BLaER1 (cell line): ENCODE measurements around the gene CLIC3.

Experiments used
- H3K27ac ChIP-seq: shearing (Covaris generic); formaldehyde crosslinking; 2 replicates; pipeline ENCODE4 v1.8.1; 2022
- H3K27me3 ChIP-seq: shearing (Covaris generic); formaldehyde crosslinking; 2 replicates; pipeline ENCODE4 v1.8.1; 2022
- H3K36me3 ChIP-seq: shearing (Covaris generic); formaldehyde crosslinking; 2 replicates; pipeline ENCODE4 v1.8.1; 2022
- H3K4me1 ChIP-seq: shearing (Covaris generic); formaldehyde crosslinking; 2 replicates; pipeline ENCODE4 v1.8.1; 2022
- H3K4me2 ChIP-seq: shearing (Covaris generic); formaldehyde crosslinking; 2 replicates; pipeline ENCODE4 v1.8.1; 2022
- H3K4me3 ChIP-seq: shearing (Covaris generic); formaldehyde crosslinking; 2 replicates; pipeline ENCODE4 v1.8.1; 2022
- H3K9ac ChIP-seq: shearing (Covaris generic); formaldehyde crosslinking; 2 replicates; pipeline ENCODE4 v1.8.1; 2022
- H3K9me3 ChIP-seq: shearing (Covaris generic); formaldehyde crosslinking; 2 replicates; pipeline ENCODE4 v1.8.1; 2022
- H4K20me1 ChIP-seq: shearing (Covaris generic); formaldehyde crosslinking; 2 replicates; pipeline ENCODE4 v1.8.1; 2022
- Cebpa-rat ChIP-seq: shearing (Covaris generic); IDR thresholded peaks from 2 replicates; pipeline ENCODE4 v1.8.1; 2022

CLIC3 gene

DNA sequence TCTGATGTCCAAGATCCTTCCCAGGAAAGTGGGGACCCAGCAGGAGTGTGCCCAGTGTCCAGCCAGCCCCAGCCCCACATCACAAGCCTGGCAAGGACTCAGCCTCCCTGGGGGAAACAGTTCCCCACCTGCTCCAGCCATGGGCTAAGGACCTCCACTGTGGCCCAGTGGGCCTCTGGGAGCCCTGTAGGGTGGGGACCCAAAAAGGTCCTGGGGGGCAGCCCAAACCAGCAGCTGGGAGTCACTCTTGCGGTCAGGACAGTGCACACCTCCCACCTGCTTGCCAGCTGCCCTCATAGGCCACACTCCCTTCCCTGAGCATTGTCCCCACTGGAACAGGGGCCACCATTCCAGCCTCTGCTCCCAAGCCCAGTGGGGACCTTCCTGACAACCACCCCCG is 30.0 kb upstream of the CLIC3 start:
- peaks cover 66% of the 10 kb centered on the region for H3K4me1 ChIP-seq
- H3K9me3 ChIP-seq, result no peaks in the 10 kb centered on the region
- H3K9ac ChIP-seq, result 0 out of 2 replicates have a peak overlapping the region, but pooled peaks have one; percentile 28
- TF ChIP-seq Cebpa-rat, result no peak
- H3K4me2 ChIP-seq, result peak overlapping the region; percentile 94
- peaks cover 16% of the 10 kb centered on the region; the same call in 1 of the 2 replicates for H3K36me3 ChIP-seq
- H4K20me1 ChIP-seq, result peaks cover 44% of the 10 kb centered on the region
- H3K27ac ChIP-seq, result no peak overlapping the region; the same call in 1 of the 2 replicates
- H3K4me3 ChIP-seq, result peak overlapping the region; percentile 5; the same call in 1 of the 2 replicates
- H3K27me3 ChIP-seq, result no peaks in the 10 kb centered on the region

- Histone ChIP-seq H3K4me2 (peak overlapping the region; percentile 94), H3K27me3 (no peaks in the 10 kb centered on the region), H3K27ac (no peak overlapping the region), H3K4me3 (no peak overlapping the region), H3K9ac (no peak overlapping the region), H3K9me3 (no peaks in the 10 kb centered on the region), H4K20me1 (peaks cover 48% of the 10 kb centered on the region), H3K36me3 (peaks cover 24% of the 10 kb centered on the region), H3K4me1 (peaks cover 58% of the 10 kb centered on the region)
- no peak for TF ChIP-seq Cebpa-rat
Observed at GRCh38 chr9:137025517-137025966, 29.2 kb upstream of the CLIC3 start.

GRCh38 chr9:137023583-137023991 is 27.2 kb upstream of the CLIC3 start:
- H3K27ac ChIP-seq, result no peak overlapping the region; the same call in 1 of the 2 replicates
- peaks cover 52% of the 10 kb centered on the region for H3K4me1 ChIP-seq
- H3K36me3 ChIP-seq, result peaks cover 41% of the 10 kb centered on the region

DNA sequence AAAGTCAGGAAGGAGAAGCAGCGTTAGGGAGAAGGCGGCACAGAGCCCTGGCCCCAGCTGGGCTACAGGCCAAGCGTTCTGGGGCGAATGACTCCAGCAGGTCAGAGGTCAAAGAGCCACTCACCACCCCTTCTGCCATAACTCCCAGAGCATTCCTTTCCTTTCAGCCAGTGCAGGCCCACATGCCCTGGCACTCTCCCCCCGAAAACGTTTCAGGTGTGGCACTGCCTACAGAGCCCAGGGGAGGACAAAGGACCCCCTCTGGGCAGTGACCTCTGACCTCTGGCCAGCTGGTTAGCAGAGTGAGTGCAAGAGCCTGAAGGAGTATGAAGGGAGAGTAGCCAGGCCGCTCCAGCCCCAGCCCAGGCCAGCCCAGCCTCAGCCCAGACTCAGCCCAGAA is 26.8 kb upstream of the CLIC3 start:
- Histone ChIP-seq H3K4me1 (peaks cover 49% of the 10 kb centered on the region), H4K20me1 (peaks cover 48% of the 10 kb centered on the region), H3K27me3 (no peaks in the 10 kb centered on the region), H3K9ac (no peak overlapping the region), H3K27ac (no peak overlapping the region; the same call in 1 of the 2 replicates), H3K4me3 (no peak overlapping the region), H3K4me2 (no peak overlapping the region), H3K36me3 (peaks cover 41% of the 10 kb centered on the region), H3K9me3 (no peaks in the 10 kb centered on the region)
- TF ChIP-seq Cebpa-rat, result no peak

More at GRCh38 chr9:137023583-137023991, 27.2 kb upstream of the CLIC3 start:
- Histone ChIP-seq H3K9ac (no peak overlapping the region), H3K4me3 (no peak overlapping the region), H3K27me3 (no peaks in the 10 kb centered on the region), H3K9me3 (no peaks in the 10 kb centered on the region), H4K20me1 (peaks cover 48% of the 10 kb centered on the region), H3K4me2 (no peak overlapping the region)
- no peak for TF ChIP-seq Cebpa-rat

DNA sequence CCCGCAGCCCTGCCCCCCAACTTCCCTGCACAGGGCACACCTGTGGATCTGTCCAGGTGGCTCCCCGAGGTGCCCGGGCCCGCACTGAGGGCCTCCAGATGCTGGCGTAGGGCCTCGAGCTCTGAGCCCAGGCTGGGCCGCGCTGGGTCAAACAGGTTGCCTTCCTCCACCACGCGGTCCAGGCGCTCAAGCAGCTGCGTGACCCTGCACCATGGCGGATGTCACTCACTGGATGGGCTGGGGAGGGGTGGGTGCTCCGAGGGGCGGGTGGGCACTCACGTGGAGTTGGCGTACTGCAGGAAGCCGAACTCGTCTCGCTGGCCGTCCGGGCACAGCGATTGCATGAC is 26.3 kb upstream of the CLIC3 start:
- no peak overlapping the region for H3K4me3 ChIP-seq
- H3K36me3 ChIP-seq, result peaks cover 46% of the 10 kb centered on the region
- H3K9ac ChIP-seq, result no peak overlapping the region
- no peak for TF ChIP-seq Cebpa-rat
- no peak overlapping the region for H3K27ac ChIP-seq
- H3K27me3 ChIP-seq, result no peaks in the 10 kb centered on the region
- H3K9me3 ChIP-seq, result no peaks in the 10 kb centered on the region
- H3K4me2 ChIP-seq, result no peak overlapping the region
- H4K20me1 ChIP-seq, result peaks cover 48% of the 10 kb centered on the region
- H3K4me1 ChIP-seq, result peaks cover 47% of the 10 kb centered on the region

GRCh38 chr9:137021979-137022661 is 25.8 kb upstream of the CLIC3 start:
- no peaks in the 10 kb centered on the region for H3K27me3 ChIP-seq
- TF ChIP-seq Cebpa-rat, result no peak
- H3K4me3 ChIP-seq, result no peak overlapping the region
- H3K36me3 ChIP-seq, result peaks cover 51% of the 10 kb centered on the region
- peaks cover 43% of the 10 kb centered on the region for H4K20me1 ChIP-seq
- H3K9ac ChIP-seq, result no peak overlapping the region
- H3K9me3 ChIP-seq, result no peaks in the 10 kb centered on the region
- H3K27ac ChIP-seq, result no peak overlapping the region
- H3K4me2 ChIP-seq, result no peak overlapping the region
- H3K4me1 ChIP-seq, result peaks cover 41% of the 10 kb centered on the region

DNA sequence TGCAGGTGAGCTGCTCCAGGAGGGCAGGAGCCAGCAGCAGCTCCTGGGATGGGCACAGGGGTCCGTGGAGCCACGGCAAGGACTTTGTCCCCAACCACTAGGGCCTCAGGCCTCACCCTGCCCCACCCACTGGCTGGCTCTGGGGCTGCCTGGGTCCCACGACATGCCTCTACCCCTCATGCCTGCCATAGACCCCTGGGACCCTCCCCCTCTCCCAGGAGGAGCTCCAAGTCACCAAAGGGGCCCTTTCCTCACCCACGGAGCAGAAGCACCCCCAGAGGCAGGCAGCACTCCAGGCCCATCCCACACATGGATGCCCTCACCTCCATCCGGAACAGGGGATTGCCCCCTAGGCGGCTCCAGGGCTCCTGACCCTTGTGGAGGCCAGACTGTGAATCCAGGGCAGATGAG is 25.2 kb upstream of the CLIC3 start:
- no peak for TF ChIP-seq Cebpa-rat
- no peak overlapping the region for H3K27ac ChIP-seq
- no peaks in the 10 kb centered on the region for H3K27me3 ChIP-seq
- peaks cover 36% of the 10 kb centered on the region for H3K4me1 ChIP-seq
- peaks cover 57% of the 10 kb centered on the region for H3K36me3 ChIP-seq
- H3K9me3 ChIP-seq, result 0 out of 2 replicates have a peak, but pooled peaks cover 4% of the 10 kb centered on the region
- no peak overlapping the region for H3K4me2 ChIP-seq
- H3K4me3 ChIP-seq, result no peak overlapping the region
- H4K20me1 ChIP-seq, result peaks cover 38% of the 10 kb centered on the region
- H3K9ac ChIP-seq, result no peak overlapping the region

GRCh38 chr9:137020771-137021567 is 24.6 kb upstream of the CLIC3 start:
- H3K27ac ChIP-seq, result no peak overlapping the region
- peaks cover 32% of the 10 kb centered on the region for H4K20me1 ChIP-seq
- TF ChIP-seq Cebpa-rat, result no peak
- 0 out of 2 replicates have a peak, but pooled peaks cover 4% of the 10 kb centered on the region for H3K9me3 ChIP-seq
- no peak overlapping the region for H3K4me3 ChIP-seq
- peaks cover 30% of the 10 kb centered on the region for H3K4me1 ChIP-seq
- no peak overlapping the region for H3K4me2 ChIP-seq
- peaks cover 63% of the 10 kb centered on the region for H3K36me3 ChIP-seq
- no peaks in the 10 kb centered on the region for H3K27me3 ChIP-seq
- no peak overlapping the region for H3K9ac ChIP-seq

DNA sequence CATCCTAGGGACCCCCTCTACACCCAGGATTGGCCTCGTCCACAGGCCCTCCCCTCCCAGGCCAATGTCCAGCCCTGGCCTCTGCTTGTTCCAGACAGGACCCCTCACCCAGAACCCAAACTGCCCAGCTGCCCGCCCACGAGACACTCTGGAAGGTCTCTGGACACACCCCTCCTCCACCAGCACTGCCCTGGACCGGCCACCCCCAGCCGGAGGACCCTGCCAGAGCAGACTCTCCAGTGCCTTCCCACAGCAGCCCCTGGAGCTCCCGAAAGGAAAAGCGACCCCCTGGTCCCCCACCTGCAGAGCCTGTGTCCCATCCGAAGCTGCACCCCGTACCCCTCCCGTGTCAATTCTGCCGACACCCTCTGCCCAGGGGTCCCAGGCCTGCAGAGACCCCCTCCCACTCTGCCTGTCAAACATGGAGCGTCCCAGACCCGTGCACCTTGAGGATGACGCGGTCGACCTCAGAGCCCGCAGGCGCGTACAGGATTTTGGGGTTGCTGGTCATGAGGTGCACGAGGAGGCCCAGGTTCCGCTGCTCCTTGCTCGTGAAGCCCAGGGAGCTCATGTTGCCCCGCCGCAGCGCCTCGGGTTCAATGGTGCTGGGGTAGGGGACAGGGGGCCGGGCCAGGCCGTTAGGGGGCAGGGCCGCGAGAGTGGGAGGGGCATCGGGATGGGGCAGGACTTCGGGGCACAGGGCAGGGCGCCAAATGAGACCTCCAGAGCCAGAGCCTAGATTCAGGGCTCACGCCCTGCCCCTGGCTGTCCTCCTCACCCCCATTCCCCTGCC is 23.7 kb upstream of the CLIC3 start:
- TF ChIP-seq Cebpa-rat, result no peak
- H3K27me3 ChIP-seq, result no peaks in the 10 kb centered on the region

More for the DNA sequence above, 23.7 kb upstream of the CLIC3 start:
- Histone ChIP-seq H4K20me1 (peaks cover 23% of the 10 kb centered on the region), H3K36me3 (peaks cover 70% of the 10 kb centered on the region), H3K9me3 (0 out of 2 replicates have a peak, but pooled peaks cover 4% of the 10 kb centered on the region), H3K4me2 (peak overlapping the region; percentile 32; the same call in 1 of the 2 replicates), H3K4me3 (no peak overlapping the region), H3K27ac (no peak overlapping the region), H3K4me1 (peaks cover 21% of the 10 kb centered on the region), H3K9ac (no peak overlapping the region)
